Right lobe of liver (tissue), 6 donors: ENCODE results near the gene ABHD13. TPM values are rescaled to one million over a fixed set of nuclear protein-coding genes. Genes with fewer than 3 reads are reported as not detected.
A peak's percentile ranks its signal among the peaks of the same experiment; 100 is the strongest.
"Not testable (repeated sequence)": the region's sequence is repeated elsewhere in the genome, so short reads cannot be mapped to it uniquely, and the experiment has no call there.

Experiments used
- ATAC-seq, 4 donors: fragments of 200-7000 bp; cut with Tn5 transposase; one replicate each; pipeline ENCODE4 v1.9.1; 2020; ENCODE audit warnings: mild to moderate bottlenecking in 4 of 4, moderate library complexity in 4 of 4
- DNase-seq, 3 donors: peaks; one replicate each; pipeline ENCODE4 v3.0.0-alpha.2; 2020
- H3K27ac ChIP-seq, 3 donors: fragments of 200-600 bp; one replicate each; pipeline ENCODE4 v1.8.0; 2022
- H3K27me3 ChIP-seq, 2 donors: fragments of 200-600 bp; one replicate each; pipeline ENCODE4 v1.8.0; 2022
- H3K36me3 ChIP-seq, 4 donors: fragments of 200-600 bp; sonication (generic) in 1 of 4; one replicate each; pipeline versions ENCODE4 v1.5.1 to v1.8.0; 2017 to 2022; ENCODE audit warnings: control low read depth in 1 of 4
- H3K4me1 ChIP-seq, 4 donors: fragments of 200-600 bp; sonication (generic) in 1 of 4; one replicate each; pipeline versions ENCODE4 v1.5.1 to v1.8.0; 2017 to 2022; ENCODE audit warnings: control low read depth in 1 of 4
- H3K4me3 ChIP-seq, 3 donors: fragments of 200-600 bp; one replicate each; pipeline ENCODE4 v1.8.0; 2022
- H3K9me3 ChIP-seq, 4 donors: fragments of 200-600 bp; sonication (generic) in 1 of 4; one replicate each; pipeline versions ENCODE4 v1.5.1 to v1.8.0; 2017 to 2022; ENCODE audit warnings: control low read depth in 1 of 4
- CTCF ChIP-seq, 4 donors: fragments of 200-600 bp in 3 of 4; fragments of 450-650 bp in 1 of 4; IDR thresholded peaks; one replicate each; pipeline versions ENCODE4 v1.5.1 to v1.8.0; 2016 to 2022; ENCODE audit warnings: antibody characterized with exemption in 4 of 4, mild to moderate bottlenecking in 2 of 4
- POLR2A ChIP-seq: fragments of 450-650 bp; IDR thresholded peaks from one replicate; pipeline ENCODE4 v1.6.1; 2017; ENCODE audit warnings: antibody characterized with exemption, mild to moderate bottlenecking
- WGBS: methylation state at CpG from one replicate; pipeline ENCODE4 v1.1.6; 2018; ENCODE audit warnings: low coverage, low lambda C conversion rate; ENCODE audit not compliant: insufficient coverage; ENCODE audit errors: missing lambda C conversion rate; 5-methylcytosine and 5-hydroxymethylcytosine counted together
- intact Hi-C, 2 donors: fragments of 100-400 bp; cut with DNase I; formaldehyde crosslinking; loops; one replicate each; pipeline versions ENCODE4 v1.11.2 to v1.14.1; 2022
- total RNA-seq, 6 experiments: library from RNA; depleted of rRNA in 2 of 6; stranded (reverse); fragments of >200 nt in 2 of 6; fragmentation: NEBNext Ultra II Directional in 3 of 6; extraction: Animal tissue kit (Norgen Biotek cat#: 25700) in 3 of 6; gene quantifications; one replicate each; pipeline versions ENCODE4 v1.1.0 to v1.2.4, GENCODE V29; 2016 to 2023
- donor health status: DM: no; HTN: yes; CAD: no.
- donor health status: DM: no; HTN: no; CAD: no.
- donor health status: DM: no; HTN: no; CAD: no.
- donor health status: DM: no; HTN: yes; CAD: no.
- donor health status: DM: no; HTN: yes; CAD: no.

Gene ABHD13
- total RNA-seq, 6 experiments from 2014 or later: 3.9 to 7.4 (median 4.8) TPM

- Histone ChIP-seq H3K4me3 (no peak overlapping the region), H3K27ac (peak overlapping the region in 2 of 3 donors; percentile 2 to 23), H3K36me3 (no peaks in the 10 kb centered on the region), H3K9me3 (no peaks in the 10 kb centered on the region), H3K4me1 (peaks cover 0 to 7% (median 0%) of the 10 kb centered on the region in 4 donors), H3K27me3 (no peaks in the 10 kb centered on the region)
- DNase-seq: no peak
- WGBS: 64% methylated on average over 10 of the region's 10 CpGs
- no peak for ATAC-seq
- TF ChIP-seq CTCF (IDR thresholded peaks at IDR 0.05) (no peak), POLR2A (no peak)
- intact Hi-C loops: no loop called here
Measured at GRCh38 chr13:108266321-108266990, 48.3 kb downstream of the ABHD13 start.

GRCh38 chr13:108267347-108267746, 49.2 kb downstream of the ABHD13 start:
- ATAC-seq: peak in 1 of 4 donors; percentile 33
- intact Hi-C loops: no loop called here
- WGBS: 77% methylated on average over 4 of the region's 4 CpGs
- H3K27ac ChIP-seq: peak overlapping the region in 1 of 3 donors; percentile 23
- H3K9me3 ChIP-seq: no peaks in the 10 kb centered on the region
- no peak for TF ChIP-seq CTCF (IDR thresholded peaks at IDR 0.05)
- no peak for TF ChIP-seq POLR2A
- no peak overlapping the region for H3K4me3 ChIP-seq
- H3K36me3 ChIP-seq: no peaks in the 10 kb centered on the region
- no peaks in the 10 kb centered on the region for H3K27me3 ChIP-seq
- H3K4me1 ChIP-seq: peaks cover 0 to 7% (median 0%) of the 10 kb centered on the region in 4 donors
- no peak for DNase-seq

- H3K36me3 ChIP-seq, H3K4me1 ChIP-seq, H3K9me3 ChIP-seq, ATAC-seq, H3K4me3 ChIP-seq, DNase-seq, H3K27me3 ChIP-seq, H3K27ac ChIP-seq, intact Hi-C loops: not testable (repeated sequence)
- 100% methylated on average over 3 of the region's 3 CpGs for WGBS
Measured at GRCh38 chr13:108267855-108268254, 49.7 kb downstream of the ABHD13 start.

- Histone ChIP-seq H3K36me3 (no peaks in the 10 kb centered on the region), H3K27ac (peak overlapping the region in 2 of 3 donors; percentile 20 to 71), H3K27me3 (no peaks in the 10 kb centered on the region), H3K9me3 (no peaks in the 10 kb centered on the region), H3K4me3 (no peak overlapping the region), H3K4me1 (peaks cover 0 to 7% (median 0%) of the 10 kb centered on the region in 4 donors)
- peak in 1 of 4 donors; percentile 9 for ATAC-seq
- intact Hi-C loops: no loop called here
- TF ChIP-seq POLR2A (no peak), CTCF (IDR thresholded peaks at IDR 0.05) (no peak)
- DNase-seq: no peak
- 55% methylated on average over 4 of the region's 4 CpGs for WGBS
Measured at GRCh38 chr13:108268466-108269112, 50.4 kb downstream of the ABHD13 start.
